ENCODE data around the gene NEIL3. TPM values are rescaled to one million over a fixed set of nuclear protein-coding genes. Genes with fewer than 3 reads are reported as not detected.

The NEIL3 gene
- total RNA-seq, 2 donors from 2014 or later = not detected

DNA sequence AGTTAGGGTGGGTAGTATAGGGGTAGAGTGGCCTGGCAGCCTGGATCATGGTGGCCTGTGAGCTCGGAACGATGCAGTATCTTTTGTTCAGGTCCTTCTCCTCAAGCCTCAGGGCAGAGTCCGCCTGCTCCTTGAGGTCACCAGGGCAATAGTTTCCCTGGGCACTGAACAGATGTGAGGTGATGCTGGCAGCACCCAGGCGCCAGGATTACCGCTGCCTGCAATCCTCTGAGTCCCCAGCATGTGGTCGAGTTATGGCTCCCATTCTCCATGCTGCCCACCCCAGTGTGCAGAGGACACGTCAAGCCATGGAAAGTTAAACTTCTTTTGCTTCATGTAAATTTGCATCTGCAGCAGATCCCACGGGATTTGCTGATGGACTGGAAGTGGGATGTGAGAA lies 38.7 kb downstream of the NEIL3 start:
- no peaks in the 10 kb centered on the region for H3K4me1 ChIP-seq (ENCODE audit: control insufficient read depth in 1 of 2, low read depth in 2 of 2)

DNA sequence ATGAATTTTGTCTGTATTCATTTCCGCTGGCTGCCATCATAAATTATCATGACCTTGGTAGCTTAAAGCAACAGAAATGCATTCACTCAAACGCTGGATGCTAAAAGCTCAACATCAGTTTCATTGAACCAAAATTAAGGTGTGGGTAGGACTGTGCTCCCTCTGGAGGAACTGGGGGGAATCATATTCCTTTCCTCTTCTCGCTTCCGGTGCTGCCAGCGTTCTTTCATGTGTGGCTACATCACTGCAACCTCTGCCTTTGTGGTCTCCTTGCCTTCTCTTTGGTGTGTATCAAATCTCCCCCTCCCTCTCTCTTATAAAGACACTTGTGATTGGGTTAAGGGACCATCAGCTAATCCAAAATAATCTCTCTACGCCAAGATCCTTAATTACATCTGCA lies 39.5 kb downstream of the NEIL3 start:
- no peaks in the 10 kb centered on the region for H3K4me1 ChIP-seq (ENCODE audit: control insufficient read depth in 1 of 2, low read depth in 2 of 2)
- H3K36me3 ChIP-seq = no peaks in the 10 kb centered on the region
- H3K27me3 ChIP-seq (replicated peaks; ENCODE audit: insufficient read depth) = no peaks in the 10 kb centered on the region
- H3K9me3 ChIP-seq = no peaks in the 10 kb centered on the region
- H3K27ac ChIP-seq = no peak overlapping the region
- ATAC-seq (ENCODE audit: insufficient number of reproducible peaks, low FRiP score, low read depth) (no peak), DNase-seq (ENCODE audit: low spot score) (no peak)
- TF ChIP-seq, protein P1, sequence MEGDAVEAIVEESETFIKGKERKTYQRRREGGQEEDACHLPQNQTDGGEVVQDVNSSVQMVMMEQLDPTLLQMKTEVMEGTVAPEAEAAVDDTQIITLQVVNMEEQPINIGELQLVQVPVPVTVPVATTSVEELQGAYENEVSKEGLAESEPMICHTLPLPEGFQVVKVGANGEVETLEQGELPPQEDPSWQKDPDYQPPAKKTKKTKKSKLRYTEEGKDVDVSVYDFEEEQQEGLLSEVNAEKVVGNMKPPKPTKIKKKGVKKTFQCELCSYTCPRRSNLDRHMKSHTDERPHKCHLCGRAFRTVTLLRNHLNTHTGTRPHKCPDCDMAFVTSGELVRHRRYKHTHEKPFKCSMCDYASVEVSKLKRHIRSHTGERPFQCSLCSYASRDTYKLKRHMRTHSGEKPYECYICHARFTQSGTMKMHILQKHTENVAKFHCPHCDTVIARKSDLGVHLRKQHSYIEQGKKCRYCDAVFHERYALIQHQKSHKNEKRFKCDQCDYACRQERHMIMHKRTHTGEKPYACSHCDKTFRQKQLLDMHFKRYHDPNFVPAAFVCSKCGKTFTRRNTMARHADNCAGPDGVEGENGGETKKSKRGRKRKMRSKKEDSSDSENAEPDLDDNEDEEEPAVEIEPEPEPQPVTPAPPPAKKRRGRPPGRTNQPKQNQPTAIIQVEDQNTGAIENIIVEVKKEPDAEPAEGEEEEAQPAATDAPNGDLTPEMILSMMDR (IDR thresholded peaks at IDR 0.05) = no peak
- no peak overlapping the region for H3K4me3 ChIP-seq

More for the DNA sequence above, 38.7 kb downstream of the NEIL3 start:
- Histone ChIP-seq H3K4me3 (no peak overlapping the region), H3K36me3 (no peaks in the 10 kb centered on the region), H3K27ac (no peak overlapping the region), H3K9me3 (no peaks in the 10 kb centered on the region), H3K27me3 (replicated peaks; ENCODE audit: insufficient read depth) (no peaks in the 10 kb centered on the region)
- no peak for ATAC-seq (ENCODE audit: insufficient number of reproducible peaks, low FRiP score, low read depth)
- no peak for DNase-seq (ENCODE audit: low spot score)
- TF ChIP-seq, protein P1 (IDR thresholded peaks at IDR 0.05) = no peak

DNA sequence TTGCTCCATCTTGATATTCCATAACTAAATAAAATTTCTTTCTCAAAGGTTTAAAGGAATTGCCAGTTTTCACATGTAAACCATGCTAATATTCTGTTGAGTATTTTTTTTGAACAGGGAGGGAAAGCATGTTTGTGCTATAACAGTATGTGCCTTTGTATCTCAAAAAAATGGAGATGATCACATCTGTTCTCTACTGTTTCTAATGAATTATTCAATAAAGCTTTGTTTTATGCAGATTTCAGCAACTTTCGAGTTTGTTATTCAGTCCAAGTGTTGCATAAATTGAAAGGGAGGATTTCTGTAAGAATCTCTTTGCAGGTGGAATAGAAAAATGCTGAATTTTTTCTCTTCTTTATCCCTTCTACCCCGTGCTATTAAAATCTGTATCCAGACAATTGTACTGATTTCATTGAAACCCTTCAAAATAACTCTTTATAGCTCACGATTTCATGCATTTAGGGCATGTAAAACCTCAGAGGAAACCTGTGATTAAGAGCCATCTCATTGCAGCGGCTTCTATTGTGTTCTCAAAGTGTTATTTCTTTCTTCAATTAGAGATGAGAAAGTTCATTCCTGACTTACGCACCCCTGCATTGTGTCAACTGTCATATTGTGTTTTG lies 42.1 kb downstream of the NEIL3 start:
- DNase-seq (ENCODE audit: low spot score) (no peak), ATAC-seq (ENCODE audit: insufficient number of reproducible peaks, low FRiP score, low read depth) (no peak)
- Histone ChIP-seq H3K27me3 (replicated peaks; ENCODE audit: insufficient read depth) (no peaks in the 10 kb centered on the region), H3K9me3 (no peaks in the 10 kb centered on the region), H3K4me3 (no peak overlapping the region), H3K27ac (no peak overlapping the region), H3K36me3 (no peaks in the 10 kb centered on the region), H3K4me1 (ENCODE audit: control insufficient read depth in 1 of 2, low read depth in 2 of 2) (no peaks in the 10 kb centered on the region)
- TF ChIP-seq, protein P1 (IDR thresholded peaks at IDR 0.05) = no peak

DNA sequence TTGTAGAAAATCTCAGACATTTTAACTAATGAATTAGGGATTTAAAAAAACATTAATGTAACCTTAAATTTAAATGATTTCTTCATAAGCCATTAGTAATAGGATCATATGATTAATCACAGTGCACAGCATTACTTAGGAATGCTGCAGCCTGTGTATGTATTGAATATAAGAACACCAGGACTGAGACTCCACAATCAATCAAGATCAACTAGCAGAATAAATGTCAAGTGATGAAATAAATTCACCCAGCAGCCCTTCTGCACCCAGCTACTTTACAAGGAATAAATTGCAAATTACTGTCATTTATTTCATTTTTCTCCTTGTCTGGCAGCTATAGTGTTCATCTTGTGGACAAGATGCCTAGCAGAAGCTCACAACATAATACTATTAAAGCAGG lies 46.5 kb downstream of the NEIL3 start:
- no peaks in the 10 kb centered on the region for H3K27me3 ChIP-seq (replicated peaks; ENCODE audit: insufficient read depth)
- no peaks in the 10 kb centered on the region for H3K36me3 ChIP-seq
- H3K27ac ChIP-seq = no peak overlapping the region
- ATAC-seq (ENCODE audit: insufficient number of reproducible peaks, low FRiP score, low read depth) (no peak), DNase-seq (ENCODE audit: low spot score) (no peak)
- TF ChIP-seq, protein P1 (IDR thresholded peaks at IDR 0.05) = no peak
- no peaks in the 10 kb centered on the region for H3K9me3 ChIP-seq
- H3K4me3 ChIP-seq = no peak overlapping the region
- H3K4me1 ChIP-seq (ENCODE audit: control insufficient read depth in 1 of 2, low read depth in 2 of 2) = no peaks in the 10 kb centered on the region

DNA sequence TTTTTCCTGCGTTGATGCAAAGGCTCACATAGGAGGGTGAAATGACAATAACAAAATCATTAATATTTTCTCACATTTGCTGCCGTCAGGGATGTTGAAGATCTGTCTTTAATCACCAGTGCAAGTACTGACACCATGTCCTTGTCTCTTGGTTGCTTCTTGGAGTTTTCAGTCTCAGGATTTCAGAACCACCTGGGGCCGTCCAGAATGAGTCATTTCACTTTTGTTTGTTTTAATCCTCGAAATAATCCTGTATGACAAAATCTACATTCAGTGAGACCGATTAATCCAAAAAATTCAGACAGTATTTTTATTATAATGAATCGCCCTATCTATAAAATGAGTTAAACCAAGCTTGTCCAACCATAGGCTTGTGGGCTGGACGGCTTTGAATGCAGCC lies 47.2 kb downstream of the NEIL3 start:
- Histone ChIP-seq H3K4me3 (no peak overlapping the region), H3K36me3 (no peaks in the 10 kb centered on the region), H3K27ac (no peak overlapping the region), H3K27me3 (replicated peaks; ENCODE audit: insufficient read depth) (no peaks in the 10 kb centered on the region), H3K4me1 (ENCODE audit: control insufficient read depth in 1 of 2, low read depth in 2 of 2) (no peaks in the 10 kb centered on the region), H3K9me3 (no peaks in the 10 kb centered on the region)
- TF ChIP-seq, protein P1 (IDR thresholded peaks at IDR 0.05) = no peak
- ATAC-seq (ENCODE audit: insufficient number of reproducible peaks, low FRiP score, low read depth) = no peak
- no peak for DNase-seq (ENCODE audit: low spot score)

Data from thoracic aorta (tissue), 2 donors.